NK-92 (cell line): ENCODE measurements around the gene TRIM10.

Source experiments
- DNase-seq: peaks from one replicate; lab custom pipeline; 2025; ENCODE audit not compliant: unreplicated experiment; lab: John Stamatoyannopoulos, UW

Gene TRIM10

GRCh38 chr6:30160785-30161531, at the start of gene TRIM10:
TRIM10 (minus strand) TSS chr6:30161211; CDS start chr6:30160858, 353 bp downstream.
- no peak for DNase-seq

- no peak for DNase-seq
These were observed 46.7 kb upstream of the TRIM10 start for GRCh38 chr6:30207619-30208295.

GRCh38 chr6:30206799-30207618, 46.0 kb upstream of the TRIM10 start:
- DNase-seq, result no peak

- no peak for DNase-seq
These were observed 45.1 kb upstream of the TRIM10 start for GRCh38 chr6:30206152-30206551.

- no peak for DNase-seq
These were observed 43.1 kb upstream of the TRIM10 start for GRCh38 chr6:30204116-30204515.

GRCh38 chr6:30202366-30202765, 41.4 kb upstream of the TRIM10 start:
- DNase-seq, result no peak

GRCh38 chr6:30200551-30201281, 39.7 kb upstream of the TRIM10 start:
- no peak for DNase-seq

- no peak for DNase-seq
These were observed 37.4 kb upstream of the TRIM10 start for GRCh38 chr6:30198166-30199084.

GRCh38 chr6:30196376-30196775, 35.4 kb upstream of the TRIM10 start:
- DNase-seq, result no peak

GRCh38 chr6:30195951-30196350, 34.9 kb upstream of the TRIM10 start:
- DNase-seq, result no peak

GRCh38 chr6:30194797-30195690, 34.0 kb upstream of the TRIM10 start:
- DNase-seq, result no peak

- no peak for DNase-seq
These were observed 31.1 kb upstream of the TRIM10 start for GRCh38 chr6:30192076-30192475.

- DNase-seq, result no peak
These were observed 27.5 kb upstream of the TRIM10 start for GRCh38 chr6:30188541-30188940.

GRCh38 chr6:30185846-30186484, 25.0 kb upstream of the TRIM10 start:
- DNase-seq, result no peak

- DNase-seq, result no peak
These were observed 23.5 kb upstream of the TRIM10 start for GRCh38 chr6:30184417-30185031.

GRCh38 chr6:30180145-30180544, 19.1 kb upstream of the TRIM10 start:
- DNase-seq, result no peak

GRCh38 chr6:30178837-30179236, 17.8 kb upstream of the TRIM10 start:
- DNase-seq, result no peak

- DNase-seq, result no peak
These were observed 14.8 kb upstream of the TRIM10 start for GRCh38 chr6:30175765-30176164.
